HG03196 (cell line): ENCODE measurements around the gene ADCY5.

Source experiments
- ATAC-seq: cut with Tn5 transposase; IDR thresholded peaks from one replicate; pipeline ENCODE4 v1.9.1; 2021; ENCODE audit not compliant: unreplicated experiment

ADCY5 gene

GRCh38 chr3:123459862-123460261 lies 11.0 kb upstream of the ADCY5 start:
- no peak for ATAC-seq

DNA sequence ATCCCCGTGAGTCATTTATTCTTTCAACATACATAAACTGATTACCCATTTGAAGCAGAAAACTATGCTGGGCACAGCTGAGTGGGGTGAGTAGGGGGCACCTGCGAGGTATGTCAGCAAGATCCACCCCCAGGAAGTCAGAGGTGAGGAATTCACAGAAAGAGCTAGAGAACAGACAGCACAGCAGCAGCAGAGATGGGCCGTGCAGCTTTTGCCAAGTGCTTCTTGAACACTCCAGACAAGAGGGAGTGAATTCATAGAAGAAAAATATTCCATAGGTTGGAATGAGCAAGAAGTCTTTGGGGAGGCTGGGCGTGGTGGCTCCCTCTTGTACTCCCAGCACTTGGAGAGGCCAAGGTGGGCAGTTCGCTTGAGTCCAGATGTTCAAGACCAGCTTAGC lies 9.4 kb upstream of the ADCY5 start:
- no peak for ATAC-seq

- no peak for ATAC-seq
These were observed 9.0 kb upstream of the ADCY5 start for GRCh38 chr3:123457841-123458240.

GRCh38 chr3:123453675-123454074 lies 4.8 kb upstream of the ADCY5 start:
- ATAC-seq, result no peak

DNA sequence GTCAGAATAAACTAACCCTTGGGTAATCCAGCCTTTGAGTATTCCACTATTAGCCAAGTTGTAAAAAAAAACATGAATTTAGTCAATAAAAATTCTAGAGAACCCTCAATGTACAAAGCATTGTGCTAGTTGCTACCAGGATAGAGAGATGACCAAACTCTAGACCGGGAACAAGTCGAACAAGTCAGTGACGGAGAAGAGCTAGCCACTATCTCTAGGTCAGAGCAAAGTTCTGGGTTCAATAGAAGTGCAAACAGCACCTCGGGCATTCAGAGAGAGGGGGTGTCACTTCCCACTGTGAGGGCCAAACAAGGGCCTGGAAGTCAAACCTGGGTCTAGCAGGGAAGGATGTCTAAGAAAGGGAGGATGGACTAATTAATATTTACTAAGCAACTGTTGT lies 2.3 kb upstream of the ADCY5 start:
- ATAC-seq, result no peak

DNA sequence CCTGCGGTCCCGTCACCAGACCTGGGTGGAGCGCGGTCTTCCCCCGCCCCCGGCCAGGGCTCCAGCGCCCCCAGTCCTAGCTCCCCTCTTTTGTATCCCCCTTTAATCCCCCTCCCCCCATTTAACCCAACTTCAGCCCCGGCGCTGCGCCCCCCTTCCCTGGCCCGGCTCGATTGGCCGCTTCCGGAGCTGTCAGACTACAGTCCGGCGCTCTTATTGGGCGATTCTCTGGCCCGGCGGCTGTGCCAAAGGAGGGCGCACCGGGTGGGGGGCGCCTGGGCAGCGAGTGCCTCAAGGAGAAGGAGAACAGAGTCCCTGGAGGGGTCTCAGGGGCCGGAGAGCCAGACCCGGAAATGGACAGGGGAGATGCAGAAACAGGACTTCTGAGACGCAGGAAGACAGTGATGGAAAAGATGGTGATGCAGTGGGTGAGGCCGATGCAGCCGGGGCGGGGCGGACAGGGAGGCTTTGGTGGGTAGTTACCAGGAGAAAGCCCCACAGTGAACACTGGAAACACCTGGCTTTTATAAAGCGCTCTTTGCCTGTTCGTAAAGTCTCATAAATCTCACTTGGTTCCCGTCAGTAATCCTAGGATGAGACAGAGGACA lies 1.2 kb upstream of the ADCY5 start:
- no peak for ATAC-seq

- no peak for ATAC-seq
These were observed 459 bp upstream of the ADCY5 start for GRCh38 chr3:123449102-123449996.

DNA sequence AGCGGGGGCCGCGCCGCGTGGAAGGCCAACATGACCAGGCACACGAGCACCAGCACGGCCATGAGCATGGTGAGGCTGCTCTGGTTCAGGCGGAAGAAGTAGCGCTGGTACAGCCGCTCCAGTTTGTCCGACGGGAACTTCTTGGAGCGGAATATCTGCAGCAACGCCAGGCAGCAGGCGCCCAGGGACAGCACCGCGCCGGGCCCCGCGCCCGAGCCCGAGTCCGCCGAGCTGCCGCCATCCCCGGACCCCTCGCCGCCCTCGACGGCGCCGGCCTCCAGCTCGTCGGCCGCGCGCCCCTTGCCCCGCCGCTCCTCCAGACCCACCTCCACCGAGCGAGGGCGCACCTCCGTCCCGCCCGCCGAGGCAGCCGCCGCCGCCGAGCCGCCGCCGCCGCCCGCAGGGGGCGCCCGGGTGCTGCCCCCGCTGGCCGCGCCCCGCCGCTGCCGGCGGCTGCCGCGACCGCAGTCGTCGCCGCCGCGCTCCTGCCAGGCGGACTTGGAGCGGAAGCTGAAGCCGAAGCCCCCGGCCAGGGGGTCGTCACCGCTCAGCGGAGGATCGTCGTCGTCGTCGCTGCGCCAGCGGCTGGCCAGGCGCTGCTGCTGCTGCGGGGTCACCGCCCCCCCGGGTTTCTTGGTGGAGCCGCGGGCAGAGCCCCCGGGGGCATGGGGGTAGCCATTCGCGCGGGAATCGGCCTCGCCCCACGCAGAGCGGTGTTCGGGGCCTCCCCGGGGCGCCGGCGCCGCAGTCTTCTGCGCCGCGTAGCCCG lies 957 bp downstream of the ADCY5 start:
- no peak for ATAC-seq

- ATAC-seq, result no peak
These were observed 1.5 kb downstream of the ADCY5 start for GRCh38 chr3:123447416-123447748.

- ATAC-seq, result no peak
These were observed 2.2 kb downstream of the ADCY5 start for GRCh38 chr3:123446610-123447109.

DNA sequence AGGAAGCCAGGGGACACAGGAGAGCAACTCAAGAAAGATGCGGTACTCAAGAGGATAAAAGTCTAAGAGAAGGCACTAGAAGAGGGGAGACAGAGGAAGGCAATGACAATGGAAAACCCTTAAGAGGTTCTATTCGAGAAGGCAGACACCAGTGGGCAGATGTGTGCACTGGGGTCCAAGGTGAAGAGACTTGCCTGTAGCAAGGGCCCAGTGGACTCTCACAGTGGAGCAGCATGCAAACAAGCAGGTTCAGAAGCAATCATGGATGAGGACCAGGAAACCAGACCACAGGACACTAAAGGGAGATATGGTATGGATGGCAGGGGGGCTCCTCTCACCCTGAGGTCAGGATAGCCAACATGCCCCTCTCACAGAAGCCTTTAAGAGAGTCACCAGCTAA lies 2.7 kb downstream of the ADCY5 start:
- no peak for ATAC-seq

GRCh38 chr3:123445702-123446101 lies 3.2 kb downstream of the ADCY5 start:
- no peak for ATAC-seq

GRCh38 chr3:123444744-123445143 lies 4.1 kb downstream of the ADCY5 start:
- no peak for ATAC-seq

GRCh38 chr3:123444023-123444422 lies 4.9 kb downstream of the ADCY5 start:
- no peak for ATAC-seq

GRCh38 chr3:123442908-123443307 lies 6.0 kb downstream of the ADCY5 start:
- ATAC-seq, result no peak

DNA sequence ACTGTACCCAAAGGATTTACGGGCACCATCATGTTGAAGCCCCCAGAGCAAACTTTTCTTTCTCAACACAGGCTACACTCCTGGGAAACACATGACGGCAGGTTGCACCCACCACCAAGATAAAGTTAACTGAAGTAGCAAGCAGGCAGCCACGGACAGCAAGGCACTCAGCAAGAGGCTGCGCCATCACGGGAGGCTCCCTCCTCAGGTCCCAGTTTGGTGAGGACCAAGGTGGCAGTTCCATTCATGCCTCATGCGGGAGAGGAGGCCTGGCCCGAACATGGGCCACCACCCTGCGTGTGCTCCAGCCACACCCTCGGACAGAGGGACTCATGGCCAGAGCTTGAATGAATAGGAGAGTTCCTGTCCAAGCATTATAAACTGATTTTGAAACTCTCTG lies 6.8 kb downstream of the ADCY5 start:
- ATAC-seq, result no peak

GRCh38 chr3:123439806-123440580 lies 8.9 kb downstream of the ADCY5 start:
- no peak for ATAC-seq

GRCh38 chr3:123432832-123433523 lies 15.9 kb downstream of the ADCY5 start:
- ATAC-seq, result no peak

- ATAC-seq, result no peak
These were observed 17.1 kb downstream of the ADCY5 start for GRCh38 chr3:123431658-123432324.
